ENCODE results near the gene ZNF784.

GRCh38 chr19:55598719-55599467, 25.5 kb downstream of the ZNF784 start:
- TF ChIP-seq EZH2 (IDR thresholded peaks at IDR 0.05; ENCODE audit: insufficient read depth, poor library complexity, severe bottlenecking) (no peak), EZH2phosphoT487 (IDR thresholded peaks at IDR 0.05; ENCODE audit: insufficient read depth, low read depth) (no peak)
